ENCODE measurements around the gene PIEZO2. TPM values are rescaled to one million over a fixed set of nuclear protein-coding genes. Genes with fewer than 3 reads are reported as not detected.

PIEZO2 gene
- polyA plus RNA-seq, 1 donor (not counting 4 experiments of a cell fraction or from before 2014, with no cell fraction given) = not detected

DNA sequence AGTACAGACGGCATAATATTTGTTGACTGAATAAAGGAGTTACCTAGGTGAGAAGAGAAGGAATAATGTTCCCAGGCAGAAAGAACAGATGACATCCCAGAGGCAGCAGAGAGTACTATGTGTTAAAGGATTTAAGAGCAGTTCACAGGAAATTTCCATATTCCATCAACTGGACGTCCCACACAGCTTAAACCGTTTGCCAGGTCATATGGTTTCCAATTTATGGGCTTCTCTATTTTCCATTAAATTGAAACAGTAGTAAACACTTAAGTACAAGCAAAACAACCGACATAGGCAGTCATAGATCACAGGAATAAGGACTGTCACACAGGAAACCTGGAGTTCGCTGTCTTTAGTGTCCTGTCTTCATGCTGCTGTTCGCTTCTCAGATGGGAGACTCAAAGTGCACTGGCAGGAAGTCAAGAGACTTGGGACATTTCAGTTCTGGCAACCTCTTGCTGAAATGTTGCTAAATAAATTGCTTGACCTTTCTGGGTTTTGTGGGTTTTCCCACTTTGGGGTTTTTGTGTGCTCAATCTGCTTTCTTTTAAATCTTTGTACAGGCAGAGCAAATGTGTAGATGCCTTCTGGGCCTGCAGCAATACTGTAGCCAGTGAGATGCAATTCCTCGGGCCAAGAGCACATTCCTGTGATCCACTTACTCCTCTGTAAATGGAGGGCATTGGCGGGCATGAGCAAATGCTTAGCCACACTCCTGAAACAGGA lies 5.8 kb upstream of the PIEZO2 start:
- dilution Hi-C loops (cut with MboI; ENCODE audit: extremely low pct_ligation_motif_present, low sequenced_read_pairs) = no loop called here
- Histone ChIP-seq H3K27me3 (ENCODE audit: control insufficient read depth, extremely low read depth, insufficient read depth, low read length) (peaks cover 3% of the 10 kb centered on the region), H4K20me1 (ENCODE audit: control insufficient read depth, extremely low read depth, insufficient read depth, low read length) (no peaks in the 10 kb centered on the region), H2AFZ (ENCODE audit: control insufficient read depth, low read length) (no peak overlapping the region), H3K4me2 (ENCODE audit: control insufficient read depth, extremely low read depth, insufficient read depth, low read depth, low read length) (no peak overlapping the region), H3K36me3 (ENCODE audit: control insufficient read depth in 2 of 2, extremely low read depth in 1 of 2, insufficient read depth in 2 of 2, low read length in 2 of 2) (no peaks in the 10 kb centered on the region), H3K9ac (ENCODE audit: control insufficient read depth, extremely low read depth, insufficient read depth, low read length) (no peak overlapping the region), H3K9me3 (ENCODE audit: control insufficient read depth, low read depth, low read length) (no peaks in the 10 kb centered on the region), H3K9me1 (ENCODE audit: control insufficient read depth, extremely low read depth, insufficient read depth, low read length) (no peaks in the 10 kb centered on the region), H3K4me1 (ENCODE audit: control insufficient read depth, extremely low read depth, insufficient read depth, low read length) (no peaks in the 10 kb centered on the region), H3K79me2 (ENCODE audit: control insufficient read depth, insufficient read depth, low read length) (no peaks in the 10 kb centered on the region), H3K4me3 (ENCODE audit: control insufficient read depth in 2 of 3, extremely low read depth in 1 of 3, insufficient read depth in 2 of 3, low read depth in 1 of 3, low read length in 3 of 3) (no peak overlapping the region), H3K27ac (ENCODE audit: control insufficient read depth, insufficient read depth, low read length) (no peak overlapping the region)
- FAIRE-seq = no peak
- no peak for DNase-seq (ENCODE audit: low read depth, low spot score)
- TF ChIP-seq EZH2 (IDR thresholded peaks at IDR 0.05; ENCODE audit: low read length) = no peak
- TF ChIP-seq, protein P1, sequence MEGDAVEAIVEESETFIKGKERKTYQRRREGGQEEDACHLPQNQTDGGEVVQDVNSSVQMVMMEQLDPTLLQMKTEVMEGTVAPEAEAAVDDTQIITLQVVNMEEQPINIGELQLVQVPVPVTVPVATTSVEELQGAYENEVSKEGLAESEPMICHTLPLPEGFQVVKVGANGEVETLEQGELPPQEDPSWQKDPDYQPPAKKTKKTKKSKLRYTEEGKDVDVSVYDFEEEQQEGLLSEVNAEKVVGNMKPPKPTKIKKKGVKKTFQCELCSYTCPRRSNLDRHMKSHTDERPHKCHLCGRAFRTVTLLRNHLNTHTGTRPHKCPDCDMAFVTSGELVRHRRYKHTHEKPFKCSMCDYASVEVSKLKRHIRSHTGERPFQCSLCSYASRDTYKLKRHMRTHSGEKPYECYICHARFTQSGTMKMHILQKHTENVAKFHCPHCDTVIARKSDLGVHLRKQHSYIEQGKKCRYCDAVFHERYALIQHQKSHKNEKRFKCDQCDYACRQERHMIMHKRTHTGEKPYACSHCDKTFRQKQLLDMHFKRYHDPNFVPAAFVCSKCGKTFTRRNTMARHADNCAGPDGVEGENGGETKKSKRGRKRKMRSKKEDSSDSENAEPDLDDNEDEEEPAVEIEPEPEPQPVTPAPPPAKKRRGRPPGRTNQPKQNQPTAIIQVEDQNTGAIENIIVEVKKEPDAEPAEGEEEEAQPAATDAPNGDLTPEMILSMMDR (optimal IDR thresholded peaks at IDR 0.05 in 1 of 3, IDR thresholded peaks at IDR 0.05 in 1 of 3, conservative IDR thresholded peaks at IDR 0.05 in 1 of 3; ENCODE audit: extremely low read depth in 1 of 3, insufficient read depth in 2 of 3, low read length in 3 of 3) = no peak

DNA sequence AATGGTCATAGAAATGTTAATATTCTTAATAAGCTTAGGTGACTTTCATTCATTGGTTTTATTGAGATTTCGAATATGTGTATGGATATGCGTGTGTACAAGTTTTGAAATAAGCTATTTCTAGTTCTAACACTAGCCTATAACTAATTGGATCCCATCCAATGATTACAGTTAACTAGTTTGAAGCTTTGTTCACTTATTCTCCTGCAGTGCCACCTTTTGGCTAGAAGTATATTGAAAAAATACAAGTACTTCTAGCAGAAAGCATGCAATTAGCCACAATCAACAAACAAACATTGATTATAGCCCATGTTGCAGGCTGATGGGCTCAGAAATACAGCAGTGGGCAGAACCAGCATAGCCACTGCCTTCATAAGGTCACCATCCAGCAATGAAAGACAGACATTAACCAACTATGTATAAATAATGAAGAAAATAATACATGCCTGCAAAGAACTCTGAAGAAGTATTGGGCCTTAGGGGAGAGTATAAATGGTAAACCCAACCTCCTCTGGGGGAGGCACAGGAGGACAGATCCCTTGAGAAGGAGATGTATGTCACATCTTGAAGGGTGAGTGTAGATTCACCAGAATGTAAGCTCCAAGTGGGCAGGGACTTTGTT lies 5.1 kb upstream of the PIEZO2 start:
- H3K4me3 ChIP-seq (ENCODE audit: control insufficient read depth in 2 of 3, extremely low read depth in 1 of 3, insufficient read depth in 2 of 3, low read depth in 1 of 3, low read length in 3 of 3) = no peak overlapping the region
- H3K27ac ChIP-seq (ENCODE audit: control insufficient read depth, insufficient read depth, low read length) = no peak overlapping the region
- TF ChIP-seq EZH2 (IDR thresholded peaks at IDR 0.05; ENCODE audit: low read length) = no peak
- TF ChIP-seq, protein P1 (optimal IDR thresholded peaks at IDR 0.05 in 1 of 3, IDR thresholded peaks at IDR 0.05 in 1 of 3, conservative IDR thresholded peaks at IDR 0.05 in 1 of 3; ENCODE audit: extremely low read depth in 1 of 3, insufficient read depth in 2 of 3, low read length in 3 of 3) = no peak
- no peak overlapping the region for H3K4me2 ChIP-seq (ENCODE audit: control insufficient read depth, extremely low read depth, insufficient read depth, low read depth, low read length)
- no peaks in the 10 kb centered on the region for H4K20me1 ChIP-seq (ENCODE audit: control insufficient read depth, extremely low read depth, insufficient read depth, low read length)
- H2AFZ ChIP-seq (ENCODE audit: control insufficient read depth, low read length) = no peak overlapping the region
- DNase-seq (ENCODE audit: low read depth, low spot score) (no peak), FAIRE-seq (no peak)
- peaks cover 10% of the 10 kb centered on the region for H3K27me3 ChIP-seq (ENCODE audit: control insufficient read depth, extremely low read depth, insufficient read depth, low read length)
- no peaks in the 10 kb centered on the region for H3K4me1 ChIP-seq (ENCODE audit: control insufficient read depth, extremely low read depth, insufficient read depth, low read length)
- no peaks in the 10 kb centered on the region for H3K9me1 ChIP-seq (ENCODE audit: control insufficient read depth, extremely low read depth, insufficient read depth, low read length)
- H3K79me2 ChIP-seq (ENCODE audit: control insufficient read depth, insufficient read depth, low read length) = no peaks in the 10 kb centered on the region
- dilution Hi-C loops (cut with MboI; ENCODE audit: extremely low pct_ligation_motif_present, low sequenced_read_pairs) = no loop called here
- no peaks in the 10 kb centered on the region for H3K36me3 ChIP-seq (ENCODE audit: control insufficient read depth in 2 of 2, extremely low read depth in 1 of 2, insufficient read depth in 2 of 2, low read length in 2 of 2)
- no peaks in the 10 kb centered on the region for H3K9me3 ChIP-seq (ENCODE audit: control insufficient read depth, low read depth, low read length)
- no peak overlapping the region for H3K9ac ChIP-seq (ENCODE audit: control insufficient read depth, extremely low read depth, insufficient read depth, low read length)

Data from keratinocyte (primary cell).